Measurements from ENCODE around the gene SNX17. TPM values are rescaled to one million over a fixed set of nuclear protein-coding genes. Genes with fewer than 3 reads are reported as not detected.
A peak's percentile ranks its signal among the peaks of the same experiment; 100 is the strongest.

Gene SNX17
- total and polyA plus RNA-seq, 2 of the 13 experiments (the other 11 are each of a cell fraction or from before 2014, with no cell fraction given) = 75.0 to 109 TPM

DNA sequence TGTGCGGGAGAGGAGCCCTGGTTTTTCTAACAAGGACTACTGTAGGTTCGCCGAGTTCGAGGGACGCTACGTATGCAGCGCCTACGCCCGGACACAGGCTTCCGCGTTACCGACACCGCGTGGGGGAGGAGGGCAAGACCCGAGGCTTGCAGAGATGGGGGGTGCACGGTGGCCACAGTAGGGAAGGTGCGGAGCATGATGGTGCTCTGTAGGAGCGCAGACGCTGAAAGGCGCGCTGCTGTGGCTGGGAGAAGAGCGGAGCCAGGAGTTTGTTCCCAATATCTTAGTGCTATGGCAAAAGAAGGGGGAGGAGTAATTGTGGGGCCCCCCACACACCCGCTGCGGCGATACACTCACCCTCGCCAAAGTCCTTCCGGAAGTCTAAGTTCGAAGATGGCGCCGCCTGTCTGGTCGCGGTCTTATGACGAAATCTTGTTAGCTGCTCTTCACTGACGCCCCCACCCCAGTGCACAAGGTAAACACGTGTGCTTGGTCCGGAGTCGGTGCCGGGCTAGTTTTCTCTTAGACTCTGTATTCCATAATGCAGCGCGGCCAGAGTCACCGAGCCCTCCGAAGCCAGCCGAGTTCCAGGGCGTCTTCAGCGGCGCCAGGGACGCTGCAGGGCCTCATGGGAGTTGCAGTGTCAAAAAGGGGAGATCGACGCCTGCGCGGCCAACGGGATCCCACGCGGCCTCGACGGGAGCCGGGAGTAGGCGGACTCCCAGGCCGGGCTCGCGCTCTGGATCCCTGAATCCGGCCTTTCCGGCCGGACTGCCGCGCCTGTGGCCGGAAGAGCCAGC, 13.8 kb upstream of the SNX17 start, which contains the start of gene GTF3C2 (continued):
- TF ChIP-seq, protein P1, sequence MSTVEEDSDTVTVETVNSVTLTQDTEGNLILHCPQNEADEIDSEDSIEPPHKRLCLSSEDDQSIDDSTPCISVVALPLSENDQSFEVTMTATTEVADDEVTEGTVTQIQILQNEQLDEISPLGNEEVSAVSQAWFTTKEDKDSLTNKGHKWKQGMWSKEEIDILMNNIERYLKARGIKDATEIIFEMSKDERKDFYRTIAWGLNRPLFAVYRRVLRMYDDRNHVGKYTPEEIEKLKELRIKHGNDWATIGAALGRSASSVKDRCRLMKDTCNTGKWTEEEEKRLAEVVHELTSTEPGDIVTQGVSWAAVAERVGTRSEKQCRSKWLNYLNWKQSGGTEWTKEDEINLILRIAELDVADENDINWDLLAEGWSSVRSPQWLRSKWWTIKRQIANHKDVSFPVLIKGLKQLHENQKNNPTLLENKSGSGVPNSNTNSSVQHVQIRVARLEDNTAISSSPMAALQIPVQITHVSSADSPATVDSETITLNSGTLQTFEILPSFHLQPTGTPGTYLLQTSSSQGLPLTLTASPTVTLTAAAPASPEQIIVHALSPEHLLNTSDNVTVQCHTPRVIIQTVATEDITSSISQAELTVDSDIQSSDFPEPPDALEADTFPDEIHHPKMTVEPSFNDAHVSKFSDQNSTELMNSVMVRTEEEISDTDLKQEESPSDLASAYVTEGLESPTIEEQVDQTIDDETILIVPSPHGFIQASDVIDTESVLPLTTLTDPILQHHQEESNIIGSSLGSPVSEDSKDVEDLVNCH (CRISPR knock-in tag; IDR thresholded peaks at IDR 0.05) = 0 out of 2 replicates have a peak, but pooled peaks have one; percentile 51
- TF ChIP-seq, protein P2, sequence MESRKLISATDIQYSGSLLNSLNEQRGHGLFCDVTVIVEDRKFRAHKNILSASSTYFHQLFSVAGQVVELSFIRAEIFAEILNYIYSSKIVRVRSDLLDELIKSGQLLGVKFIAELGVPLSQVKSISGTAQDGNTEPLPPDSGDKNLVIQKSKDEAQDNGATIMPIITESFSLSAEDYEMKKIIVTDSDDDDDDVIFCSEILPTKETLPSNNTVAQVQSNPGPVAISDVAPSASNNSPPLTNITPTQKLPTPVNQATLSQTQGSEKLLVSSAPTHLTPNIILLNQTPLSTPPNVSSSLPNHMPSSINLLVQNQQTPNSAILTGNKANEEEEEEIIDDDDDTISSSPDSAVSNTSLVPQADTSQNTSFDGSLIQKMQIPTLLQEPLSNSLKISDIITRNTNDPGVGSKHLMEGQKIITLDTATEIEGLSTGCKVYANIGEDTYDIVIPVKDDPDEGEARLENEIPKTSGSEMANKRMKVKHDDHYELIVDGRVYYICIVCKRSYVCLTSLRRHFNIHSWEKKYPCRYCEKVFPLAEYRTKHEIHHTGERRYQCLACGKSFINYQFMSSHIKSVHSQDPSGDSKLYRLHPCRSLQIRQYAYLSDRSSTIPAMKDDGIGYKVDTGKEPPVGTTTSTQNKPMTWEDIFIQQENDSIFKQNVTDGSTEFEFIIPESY (CRISPR knock-in tag; IDR thresholded peaks at IDR 0.05) = no peak
- TF ChIP-seq PHB2 (IDR thresholded peaks at IDR 0.05; ENCODE audit: partially characterized antibody) (no peak), ZNF230 (CRISPR knock-in tag; IDR thresholded peaks at IDR 0.05) (peak; percentile 77; the same call in 1 of the 2 replicates), REPIN1 (CRISPR knock-in tag; IDR thresholded peaks at IDR 0.05; ENCODE audit: borderline replicate concordance, low read depth) (peak; percentile 82), HIVEP1 (CRISPR knock-in tag; IDR thresholded peaks at IDR 0.05) (no peak; the same call in none of the 2 replicates), CEBPB (IDR thresholded peaks at IDR 0.05; ENCODE audit: borderline replicate concordance, low read depth, low read length) (peak; percentile 84; the same call in 1 of the 2 replicates), ARHGAP35 (CRISPR knock-in tag; IDR thresholded peaks at IDR 0.05; ENCODE audit: borderline replicate concordance) (peak; percentile 32; the same call in 1 of the 2 replicates), ZNF841 (CRISPR knock-in tag; IDR thresholded peaks at IDR 0.05; ENCODE audit: borderline replicate concordance) (no peak), ZNF124 (CRISPR knock-in tag; IDR thresholded peaks at IDR 0.05) (peak; percentile 79; the same call in 1 of the 2 replicates), ZFP36 (IDR thresholded peaks at IDR 0.05; ENCODE audit: borderline replicate concordance, low read depth, low read length, partially characterized antibody) (no peak), FIP1L1 (IDR thresholded peaks at IDR 0.05; ENCODE audit: borderline replicate concordance, insufficient read depth, low read depth, low read length) (peak; percentile 12)
- TF ChIP-seq, protein P3, sequence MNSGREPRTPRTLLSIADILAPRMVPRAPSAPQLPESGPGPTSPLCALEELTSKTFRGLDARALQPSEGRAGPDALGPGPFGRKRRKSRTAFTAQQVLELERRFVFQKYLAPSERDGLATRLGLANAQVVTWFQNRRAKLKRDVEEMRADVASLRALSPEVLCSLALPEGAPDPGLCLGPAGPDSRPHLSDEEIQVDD (CRISPR knock-in tag; IDR thresholded peaks at IDR 0.05; ENCODE audit: borderline replicate concordance) = 0 out of 2 replicates have a peak, but pooled peaks have one; percentile 52
- TF ChIP-seq, protein P4, sequence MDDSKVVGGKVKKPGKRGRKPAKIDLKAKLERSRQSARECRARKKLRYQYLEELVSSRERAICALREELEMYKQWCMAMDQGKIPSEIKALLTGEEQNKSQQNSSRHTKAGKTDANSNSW (CRISPR knock-in tag; IDR thresholded peaks at IDR 0.05; ENCODE audit: borderline replicate concordance) = 0 out of 2 replicates have a peak, but pooled peaks have one; percentile 8
- TF ChIP-seq, protein P5, sequence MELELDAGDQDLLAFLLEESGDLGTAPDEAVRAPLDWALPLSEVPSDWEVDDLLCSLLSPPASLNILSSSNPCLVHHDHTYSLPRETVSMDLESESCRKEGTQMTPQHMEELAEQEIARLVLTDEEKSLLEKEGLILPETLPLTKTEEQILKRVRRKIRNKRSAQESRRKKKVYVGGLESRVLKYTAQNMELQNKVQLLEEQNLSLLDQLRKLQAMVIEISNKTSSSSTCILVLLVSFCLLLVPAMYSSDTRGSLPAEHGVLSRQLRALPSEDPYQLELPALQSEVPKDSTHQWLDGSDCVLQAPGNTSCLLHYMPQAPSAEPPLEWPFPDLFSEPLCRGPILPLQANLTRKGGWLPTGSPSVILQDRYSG (CRISPR knock-in tag; IDR thresholded peaks at IDR 0.05) = no peak; the same call in 1 of the 2 replicates
- TF ChIP-seq, protein P6, sequence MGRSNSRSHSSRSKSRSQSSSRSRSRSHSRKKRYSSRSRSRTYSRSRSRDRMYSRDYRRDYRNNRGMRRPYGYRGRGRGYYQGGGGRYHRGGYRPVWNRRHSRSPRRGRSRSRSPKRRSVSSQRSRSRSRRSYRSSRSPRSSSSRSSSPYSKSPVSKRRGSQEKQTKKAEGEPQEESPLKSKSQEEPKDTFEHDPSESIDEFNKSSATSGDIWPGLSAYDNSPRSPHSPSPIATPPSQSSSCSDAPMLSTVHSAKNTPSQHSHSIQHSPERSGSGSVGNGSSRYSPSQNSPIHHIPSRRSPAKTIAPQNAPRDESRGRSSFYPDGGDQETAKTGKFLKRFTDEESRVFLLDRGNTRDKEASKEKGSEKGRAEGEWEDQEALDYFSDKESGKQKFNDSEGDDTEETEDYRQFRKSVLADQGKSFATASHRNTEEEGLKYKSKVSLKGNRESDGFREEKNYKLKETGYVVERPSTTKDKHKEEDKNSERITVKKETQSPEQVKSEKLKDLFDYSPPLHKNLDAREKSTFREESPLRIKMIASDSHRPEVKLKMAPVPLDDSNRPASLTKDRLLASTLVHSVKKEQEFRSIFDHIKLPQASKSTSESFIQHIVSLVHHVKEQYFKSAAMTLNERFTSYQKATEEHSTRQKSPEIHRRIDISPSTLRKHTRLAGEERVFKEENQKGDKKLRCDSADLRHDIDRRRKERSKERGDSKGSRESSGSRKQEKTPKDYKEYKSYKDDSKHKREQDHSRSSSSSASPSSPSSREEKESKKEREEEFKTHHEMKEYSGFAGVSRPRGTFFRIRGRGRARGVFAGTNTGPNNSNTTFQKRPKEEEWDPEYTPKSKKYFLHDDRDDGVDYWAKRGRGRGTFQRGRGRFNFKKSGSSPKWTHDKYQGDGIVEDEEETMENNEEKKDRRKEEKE (IDR thresholded peaks at IDR 0.05) = no peak
- TF ChIP-seq, protein P7, sequence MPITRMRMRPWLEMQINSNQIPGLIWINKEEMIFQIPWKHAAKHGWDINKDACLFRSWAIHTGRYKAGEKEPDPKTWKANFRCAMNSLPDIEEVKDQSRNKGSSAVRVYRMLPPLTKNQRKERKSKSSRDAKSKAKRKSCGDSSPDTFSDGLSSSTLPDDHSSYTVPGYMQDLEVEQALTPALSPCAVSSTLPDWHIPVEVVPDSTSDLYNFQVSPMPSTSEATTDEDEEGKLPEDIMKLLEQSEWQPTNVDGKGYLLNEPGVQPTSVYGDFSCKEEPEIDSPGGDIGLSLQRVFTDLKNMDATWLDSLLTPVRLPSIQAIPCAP (CRISPR knock-in tag; IDR thresholded peaks at IDR 0.05; ENCODE audit: low read depth) = 0 out of 2 replicates have a peak, but pooled peaks have one; percentile 69

Data from HepG2 (cell line).